SK-N-MC (cell line): Measurements from ENCODE around the gene TIMP2.

Experiments
- EZH2 ChIP-seq: fragments of 200-600 bp; sonication (generic); IDR thresholded peaks from one replicate; pipeline ENCODE4 v1.6.1; 2017; ENCODE audit warnings: antibody characterized with exemption
- FOXP2 ChIP-seq: optimal IDR thresholded peaks from 2 replicates; pipeline ENCODE3; 2011; ENCODE audit warnings: mild to moderate bottlenecking, moderate library complexity; ENCODE audit not compliant: insufficient read depth; ENCODE audit errors: extremely low read length, control extremely low read depth
- POLR2AphosphoS5 ChIP-seq: IDR thresholded peaks from 2 replicates; pipeline ENCODE4 v1.6.1; 2012; ENCODE audit warnings: mild to moderate bottlenecking, low read depth, low read length, borderline replicate concordance

GRCh38 chr17:78818152-78818846, 106.9 kb downstream of the TIMP2 start:
- TF ChIP-seq EZH2, result no peak
- no peak for TF ChIP-seq POLR2AphosphoS5
- no peak for TF ChIP-seq FOXP2
